Lung (tissue), 12 donors: Measurements from ENCODE around the gene PARD3B. TPM values are rescaled to one million over a fixed set of nuclear protein-coding genes. Genes with fewer than 3 reads are reported as not detected.

ENCODE experiments used
- ATAC-seq: fragments of 200-7000 bp; cut with Tn5 transposase; one replicate; pipeline ENCODE4 v1.9.1; 2020; ENCODE audit warnings: moderate number of reproducible peaks; ENCODE audit not compliant: insufficient read depth, low FRiP score
- DNase-seq, 3 donors: peaks; one replicate each; pipeline ENCODE4 v3.0.0-alpha.2; 2013 to 2017
- H3K27ac ChIP-seq, 2 donors: one replicate each; pipeline ENCODE4 v1.5.1; 2013; ENCODE audit warnings: mild to moderate bottlenecking in 2 of 2, moderate library complexity in 2 of 2, control low read depth in 1 of 2, inconsistent platforms in 1 of 2, low read depth in 1 of 2, low read length in 1 of 2
- H3K27me3 ChIP-seq, 3 donors: one replicate each; pipeline ENCODE4 v1.5.1; 2013; ENCODE audit warnings: low read length in 2 of 3; ENCODE audit not compliant: control insufficient read depth in 3 of 3, insufficient read depth in 3 of 3
- H3K36me3 ChIP-seq, 4 donors: one replicate each; pipeline ENCODE4 v1.5.1; 2013; ENCODE audit warnings: low read length in 4 of 4, mild to moderate bottlenecking in 1 of 4, moderate library complexity in 1 of 4; ENCODE audit not compliant: control insufficient read depth in 4 of 4, insufficient read depth in 4 of 4
- H3K4me1 ChIP-seq, 5 donors: one replicate each; pipeline ENCODE4 v1.5.1; 2013; ENCODE audit warnings: low read length in 5 of 5, mild to moderate bottlenecking in 2 of 5, moderate library complexity in 1 of 5; ENCODE audit not compliant: control insufficient read depth in 5 of 5, insufficient read depth in 5 of 5
- H3K4me3 ChIP-seq: one replicate; pipeline ENCODE4 v1.5.1; 2013; ENCODE audit warnings: mild to moderate bottlenecking, control low read depth, moderate library complexity
- H3K9ac ChIP-seq, 2 donors: one replicate each; pipeline ENCODE4 v1.5.1; 2013; ENCODE audit warnings: low read length in 2 of 2, control low read depth in 1 of 2; ENCODE audit not compliant: insufficient read depth in 1 of 2
- H3K9me3 ChIP-seq, 4 donors: one replicate each; pipeline ENCODE4 v1.5.1; 2013; ENCODE audit warnings: low read length in 3 of 4, mild to moderate bottlenecking in 1 of 4, moderate library complexity in 1 of 4; ENCODE audit not compliant: control insufficient read depth in 4 of 4, insufficient read depth in 3 of 4
- CTCF ChIP-seq: IDR thresholded peaks from 2 replicates; pipeline ENCODE4 v1.5.1; 2012; ENCODE audit warnings: mild to moderate bottlenecking; ENCODE audit errors: control extremely low read depth, extremely low read depth
- WGBS, 2 donors: extraction: QIAGEN DNeasy Blood & Tissue Kit; methylation state at CpG; one replicate each; pipeline ENCODE4 v1.1.7; 2013; 5-methylcytosine and 5-hydroxymethylcytosine counted together
- polyA plus RNA-seq, 2 donors: library from polyadenylated mRNA; stranded (reverse); fragments of 200-250 nt; gene quantifications; one replicate each; pipeline ENCODE4 v1.2.1, GENCODE V29; 2013
- total RNA-seq, 2 donors: library from RNA; depleted of rRNA in 1 of 2; stranded (reverse); fragments of >200 nt in 1 of 2; gene quantifications; one replicate each; pipeline ENCODE4 v1.2.1, GENCODE V29; 2014 to 2021
- donor health status: control.
- donor health status: control.
- donor health status: Bipolar disorder and iron deficiency.
- donor health status: healthy.
- donor health status: DM: yes; HTN: yes; CAD: no.

The PARD3B gene
- total and polyA plus RNA-seq, 4 donors = 2.4 to 38.7 (median 17.1) TPM

- H3K9me3 ChIP-seq = no peaks in the 10 kb centered on the region
- peaks cover 0 to 10% (median 4%) of the 10 kb centered on the region in 5 donors for H3K4me1 ChIP-seq
- DNase-seq (no peak), ATAC-seq (no peak)
- no peaks in the 10 kb centered on the region for H3K27me3 ChIP-seq
- no peaks in the 10 kb centered on the region for H3K36me3 ChIP-seq
- no peak for TF ChIP-seq CTCF
- no peak overlapping the region for H3K27ac ChIP-seq
- H3K9ac ChIP-seq = no peak overlapping the region
- WGBS, 2 donors = 83 to 93% methylated on average over 5 of the region's 5 CpGs
- no peak overlapping the region for H3K4me3 ChIP-seq
These were observed 11.5 kb upstream of the PARD3B start for GRCh38 chr2:204533629-204534370.

GRCh38 chr2:204535356-204535755 is 9.9 kb upstream of the PARD3B start:
- no peaks in the 10 kb centered on the region for H3K36me3 ChIP-seq
- no peak overlapping the region for H3K4me3 ChIP-seq
- WGBS, 2 donors = 95 to 97% methylated on average over 3 of the region's 3 CpGs
- ATAC-seq (no peak), DNase-seq (no peak)
- TF ChIP-seq CTCF = no peak
- peaks cover 0 to 14% (median 4%) of the 10 kb centered on the region in 5 donors for H3K4me1 ChIP-seq
- no peak overlapping the region for H3K9ac ChIP-seq
- H3K27ac ChIP-seq = no peak overlapping the region
- H3K27me3 ChIP-seq = no peaks in the 10 kb centered on the region
- H3K9me3 ChIP-seq = no peaks in the 10 kb centered on the region

DNA sequence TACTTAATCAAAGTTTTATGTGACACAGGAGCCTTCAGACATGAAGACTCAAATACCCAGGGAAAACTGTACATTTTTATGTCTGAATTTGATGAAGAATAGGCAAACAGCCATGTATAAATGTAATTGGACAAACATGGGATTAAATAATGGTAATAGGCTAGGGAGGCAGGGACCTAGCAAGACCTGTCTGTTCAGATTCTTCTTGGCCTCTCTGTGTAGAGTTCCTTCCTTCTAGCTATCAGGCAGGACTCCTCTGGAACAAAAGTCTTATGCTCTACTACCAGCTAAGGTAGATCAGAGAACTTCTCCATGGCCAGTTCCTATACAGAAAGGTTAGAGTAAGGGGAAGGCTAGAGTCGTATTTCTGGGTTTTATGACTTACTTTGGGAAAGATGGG is 9.5 kb upstream of the PARD3B start:
- H3K27ac ChIP-seq = no peak overlapping the region
- 94 to 95% methylated on average over 1 of the region's 1 CpG for WGBS, 2 donors
- no peak for DNase-seq
- no peak overlapping the region for H3K9ac ChIP-seq
- H3K27me3 ChIP-seq = no peaks in the 10 kb centered on the region
- peaks cover 0 to 14% (median 4%) of the 10 kb centered on the region in 5 donors for H3K4me1 ChIP-seq
- ATAC-seq = no peak
- no peak for TF ChIP-seq CTCF
- H3K36me3 ChIP-seq = no peaks in the 10 kb centered on the region
- no peaks in the 10 kb centered on the region for H3K9me3 ChIP-seq
- no peak overlapping the region for H3K4me3 ChIP-seq
